T-helper 2 cell treated with Interferon-gamma antibody and Interleukin-4, amounts not matched to agents 100 ng/mL and 5 ng/mL, for 36 hours (primary cell): ENCODE data around the gene ZGPAT. TPM values are rescaled to one million over a fixed set of nuclear protein-coding genes. Genes with fewer than 3 reads are reported as not detected.

Experiments
- intact Hi-C: fragments of 100-400 bp; cut with micrococcal nuclease; formaldehyde crosslinking; loops from one replicate; pipeline ENCODE4 v1.15.1; 2023
- total RNA-seq: library from RNA; stranded (reverse); gene quantifications from 2 replicates; pipeline ENCODE4 v1.2.3, GENCODE V29; 2022

The ZGPAT gene
- total RNA-seq, 1 donor from 2014 or later: 41.6 TPM

- intact Hi-C loops: no loop called here
Observed at GRCh38 chr20:63691711-63692435, 16.0 kb upstream of the ZGPAT start.

DNA sequence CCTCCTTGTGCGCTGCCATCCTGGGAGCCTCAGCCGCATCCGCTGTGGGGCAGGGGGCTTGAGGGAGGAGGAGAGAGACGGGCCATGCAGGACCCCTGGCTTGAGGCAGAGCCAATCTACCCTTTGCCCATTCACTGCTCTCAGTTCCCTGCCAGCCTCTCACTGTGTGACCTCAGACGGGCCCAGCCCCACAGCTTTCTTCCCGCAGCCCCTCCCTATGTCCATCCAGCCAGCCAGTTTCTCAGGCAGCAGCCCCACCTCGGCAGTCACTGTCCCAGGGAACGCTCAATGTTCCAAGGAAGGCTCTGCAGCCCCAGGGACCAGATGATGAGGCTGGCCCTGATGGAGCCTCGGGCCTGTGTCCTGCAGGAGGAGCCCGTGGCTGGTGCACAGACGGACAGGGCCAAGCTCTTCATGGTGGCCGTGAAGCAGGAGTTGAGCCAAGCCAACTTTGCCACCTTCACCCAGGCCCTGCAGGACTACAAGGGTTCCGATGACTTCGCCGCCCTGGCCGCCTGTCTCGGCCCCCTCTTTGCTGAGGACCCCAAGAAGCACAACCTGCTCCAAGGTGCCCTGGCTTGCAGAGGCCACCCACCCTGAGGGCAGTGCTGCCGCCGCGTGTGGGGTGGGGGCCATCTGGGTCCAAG is 15.3 kb upstream of the ZGPAT start:
- intact Hi-C loops: no loop called here

DNA sequence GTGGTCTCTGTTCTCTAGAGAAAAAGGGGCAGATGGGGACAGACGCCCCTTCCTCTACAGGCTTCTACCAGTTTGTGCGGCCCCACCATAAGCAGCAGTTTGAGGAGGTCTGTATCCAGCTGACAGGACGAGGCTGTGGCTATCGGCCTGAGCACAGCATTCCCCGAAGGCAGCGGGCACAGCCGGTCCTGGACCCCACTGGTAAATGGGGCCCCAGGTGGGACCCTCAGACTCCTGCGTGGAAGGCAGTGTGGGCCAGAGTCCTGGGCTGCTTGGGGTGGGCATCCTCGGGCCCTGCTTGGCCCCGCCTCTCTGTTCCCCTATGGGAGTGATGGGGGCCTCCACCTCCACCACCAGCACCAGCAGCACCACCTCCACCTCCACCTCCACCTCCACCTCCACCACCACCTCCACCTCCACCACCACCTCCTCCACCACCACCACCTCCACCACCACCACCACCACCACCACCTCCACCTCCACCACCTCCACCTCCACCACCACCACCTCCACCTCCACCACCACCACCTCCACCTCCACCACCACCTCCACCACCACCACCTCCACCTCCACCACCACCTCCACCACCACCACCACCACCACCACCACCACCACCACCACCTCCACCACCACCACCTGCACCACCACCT is 14.6 kb upstream of the ZGPAT start:
- intact Hi-C loops: no loop called here

DNA sequence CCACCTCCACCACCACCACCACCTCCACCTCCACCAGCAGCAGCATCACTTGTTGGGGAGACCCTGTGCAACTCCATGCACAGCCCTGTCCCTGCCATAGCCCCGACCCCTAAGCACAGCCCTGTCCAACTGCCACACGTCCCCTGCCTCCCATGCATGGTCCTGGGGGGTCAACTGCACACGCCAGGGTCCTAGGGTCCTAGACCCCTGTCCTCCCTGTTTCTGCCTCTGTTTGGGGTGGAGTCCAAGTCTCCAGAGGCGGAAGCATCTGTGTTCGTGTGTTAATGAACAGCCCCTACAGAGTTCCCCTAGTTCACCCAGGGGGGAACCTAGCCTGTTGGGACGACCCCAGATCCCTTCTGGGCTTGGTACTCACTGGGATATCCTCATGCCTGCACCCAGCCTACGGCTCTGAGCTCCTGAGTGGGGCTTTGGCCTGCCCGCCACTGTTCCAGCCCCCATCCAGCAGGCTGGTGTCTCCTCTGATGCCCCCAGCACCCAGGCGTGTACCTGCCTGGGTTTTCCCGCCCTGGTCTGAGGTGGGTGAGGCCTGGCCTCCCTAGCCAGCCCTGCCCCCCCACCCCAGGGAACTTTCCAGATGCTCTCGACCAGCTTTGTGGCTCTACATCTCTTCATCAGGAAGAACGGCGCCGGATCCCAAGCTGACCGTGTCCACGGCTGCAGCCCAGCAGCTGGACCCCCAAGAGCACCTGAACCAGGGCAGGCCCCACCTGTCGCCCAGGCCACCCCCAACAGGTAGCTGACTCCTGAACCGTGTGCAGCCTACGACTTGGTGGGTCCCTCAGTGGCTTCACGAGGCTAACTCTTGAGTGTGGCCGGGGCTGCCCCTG is 13.9 kb upstream of the ZGPAT start:
- intact Hi-C loops: no loop called here

DNA sequence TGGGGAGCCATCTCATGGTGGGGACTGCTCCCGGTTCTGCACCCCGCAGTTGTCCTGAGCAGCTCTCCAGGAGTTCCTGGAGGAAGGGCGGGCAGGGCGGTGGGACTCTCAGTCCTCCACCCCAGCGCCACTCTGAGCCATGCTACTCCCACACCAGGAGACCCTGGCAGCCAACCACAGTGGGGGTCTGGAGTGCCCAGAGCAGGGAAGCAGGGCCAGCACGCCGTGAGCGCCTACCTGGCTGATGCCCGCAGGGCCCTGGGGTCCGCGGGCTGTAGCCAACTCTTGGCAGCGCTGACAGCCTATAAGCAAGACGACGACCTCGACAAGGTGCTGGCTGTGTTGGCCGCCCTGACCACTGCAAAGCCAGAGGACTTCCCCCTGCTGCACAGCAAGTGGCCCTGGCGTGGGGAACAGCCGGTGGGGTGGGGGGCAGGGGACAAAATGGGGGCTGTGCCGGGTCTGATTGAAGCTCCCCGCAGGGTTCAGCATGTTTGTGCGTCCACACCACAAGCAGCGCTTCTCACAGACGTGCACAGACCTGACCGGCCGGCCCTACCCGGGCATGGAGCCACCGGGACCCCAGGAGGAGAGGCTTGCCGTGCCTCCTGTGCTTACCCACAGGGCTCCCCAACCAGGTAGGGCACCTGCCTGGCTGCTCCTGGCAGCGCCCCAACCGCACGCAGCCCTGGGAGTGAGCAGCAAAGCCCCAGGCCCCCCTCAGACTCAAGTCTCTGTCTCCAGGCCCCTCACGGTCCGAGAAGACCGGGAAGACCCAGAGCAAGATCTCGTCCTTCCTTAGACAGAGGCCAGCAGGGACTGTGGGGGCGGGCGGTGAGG is 13.0 kb upstream of the ZGPAT start:
- intact Hi-C loops: no loop called here

- intact Hi-C loops: no loop called here
Observed at GRCh38 chr20:63695424-63696305, 12.2 kb upstream of the ZGPAT start.

GRCh38 chr20:63696306-63696627 is 11.6 kb upstream of the ZGPAT start:
- intact Hi-C loops: no loop called here

DNA sequence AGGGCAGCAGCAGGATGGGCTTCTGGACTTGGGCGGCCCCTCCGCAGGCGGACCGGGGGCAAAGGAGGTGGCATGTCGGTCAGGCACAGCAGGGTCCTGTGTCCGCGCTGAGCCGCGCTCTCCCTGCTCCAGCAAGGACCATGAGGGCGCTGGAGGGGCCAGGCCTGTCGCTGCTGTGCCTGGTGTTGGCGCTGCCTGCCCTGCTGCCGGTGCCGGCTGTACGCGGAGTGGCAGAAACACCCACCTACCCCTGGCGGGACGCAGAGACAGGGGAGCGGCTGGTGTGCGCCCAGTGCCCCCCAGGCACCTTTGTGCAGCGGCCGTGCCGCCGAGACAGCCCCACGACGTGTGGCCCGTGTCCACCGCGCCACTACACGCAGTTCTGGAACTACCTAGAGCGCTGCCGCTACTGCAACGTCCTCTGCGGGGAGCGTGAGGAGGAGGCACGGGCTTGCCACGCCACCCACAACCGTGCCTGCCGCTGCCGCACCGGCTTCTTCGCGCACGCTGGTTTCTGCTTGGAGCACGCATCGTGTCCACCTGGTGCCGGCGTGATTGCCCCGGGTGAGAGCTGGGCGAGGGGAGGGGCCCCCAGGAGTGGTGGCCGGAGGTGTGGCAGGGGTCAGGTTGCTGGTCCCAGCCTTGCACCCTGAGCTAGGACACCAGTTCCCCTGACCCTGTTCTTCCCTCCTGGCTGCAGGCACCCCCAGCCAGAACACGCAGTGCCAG is 11.0 kb upstream of the ZGPAT start, which contains the start of gene TNFRSF6B:
TNFRSF6B (plus strand) TSS at position 25 of the 729 bp plus-strand sequence; CDS start at position 141, 116 bp downstream.
- intact Hi-C loops: no loop called here

DNA sequence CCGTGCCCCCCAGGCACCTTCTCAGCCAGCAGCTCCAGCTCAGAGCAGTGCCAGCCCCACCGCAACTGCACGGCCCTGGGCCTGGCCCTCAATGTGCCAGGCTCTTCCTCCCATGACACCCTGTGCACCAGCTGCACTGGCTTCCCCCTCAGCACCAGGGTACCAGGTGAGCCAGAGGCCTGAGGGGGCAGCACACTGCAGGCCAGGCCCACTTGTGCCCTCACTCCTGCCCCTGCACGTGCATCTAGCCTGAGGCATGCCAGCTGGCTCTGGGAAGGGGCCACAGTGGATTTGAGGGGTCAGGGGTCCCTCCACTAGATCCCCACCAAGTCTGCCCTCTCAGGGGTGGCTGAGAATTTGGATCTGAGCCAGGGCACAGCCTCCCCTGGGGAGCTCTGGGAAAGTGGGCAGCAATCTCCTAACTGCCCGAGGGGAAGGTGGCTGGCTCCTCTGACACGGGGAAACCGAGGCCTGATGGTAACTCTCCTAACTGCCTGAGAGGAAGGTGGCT is 10.4 kb upstream of the ZGPAT start:
- intact Hi-C loops: no loop called here

DNA sequence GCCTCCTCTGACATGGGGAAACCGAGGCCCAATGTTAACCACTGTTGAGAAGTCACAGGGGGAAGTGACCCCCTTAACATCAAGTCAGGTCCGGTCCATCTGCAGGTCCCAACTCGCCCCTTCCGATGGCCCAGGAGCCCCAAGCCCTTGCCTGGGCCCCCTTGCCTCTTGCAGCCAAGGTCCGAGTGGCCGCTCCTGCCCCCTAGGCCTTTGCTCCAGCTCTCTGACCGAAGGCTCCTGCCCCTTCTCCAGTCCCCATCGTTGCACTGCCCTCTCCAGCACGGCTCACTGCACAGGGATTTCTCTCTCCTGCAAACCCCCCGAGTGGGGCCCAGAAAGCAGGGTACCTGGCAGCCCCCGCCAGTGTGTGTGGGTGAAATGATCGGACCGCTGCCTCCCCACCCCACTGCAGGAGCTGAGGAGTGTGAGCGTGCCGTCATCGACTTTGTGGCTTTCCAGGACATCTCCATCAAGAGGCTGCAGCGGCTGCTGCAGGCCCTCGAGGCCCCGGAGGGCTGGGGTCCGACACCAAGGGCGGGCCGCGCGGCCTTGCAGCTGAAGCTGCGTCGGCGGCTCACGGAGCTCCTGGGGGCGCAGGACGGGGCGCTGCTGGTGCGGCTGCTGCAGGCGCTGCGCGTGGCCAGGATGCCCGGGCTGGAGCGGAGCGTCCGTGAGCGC is 9.8 kb upstream of the ZGPAT start:
- intact Hi-C loops: no loop called here

GRCh38 chr20:63698739-63699465 is 8.9 kb upstream of the ZGPAT start:
- intact Hi-C loops: no loop called here

DNA sequence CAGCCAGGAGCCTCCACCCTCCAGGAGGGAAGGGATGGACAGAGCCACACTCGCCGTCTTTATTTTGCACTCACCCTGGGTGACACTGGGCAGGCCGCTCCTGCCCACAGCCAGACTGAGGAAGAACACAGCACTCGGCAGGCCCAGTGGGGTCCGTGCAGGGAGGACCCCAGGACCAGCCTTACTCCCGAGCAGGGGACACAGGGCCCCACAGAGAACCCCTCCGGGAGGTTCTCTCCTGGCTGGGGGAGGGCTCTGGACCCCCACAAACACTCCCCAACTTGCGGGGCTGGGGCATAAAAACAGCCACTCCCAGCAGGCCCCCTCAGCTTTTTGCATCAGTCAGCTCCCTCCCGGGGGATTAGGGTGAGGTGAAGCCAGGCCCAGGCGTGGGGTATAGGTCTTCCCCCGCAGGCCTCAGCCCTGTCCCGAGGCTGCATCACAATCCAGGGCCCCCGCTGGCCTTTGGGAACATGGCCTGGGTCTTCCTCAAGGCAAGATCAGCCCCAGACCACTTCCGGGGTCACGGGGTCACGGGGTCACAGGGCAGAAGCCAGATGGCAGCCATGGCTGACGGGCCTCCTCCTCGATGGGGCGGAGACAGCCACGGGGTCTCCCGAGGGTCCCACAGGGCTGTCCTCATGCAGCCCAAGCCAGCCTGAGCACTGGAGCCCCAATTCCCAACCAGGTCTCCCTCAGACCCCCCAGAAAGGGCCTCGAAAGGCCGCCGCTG is 8.2 kb upstream of the ZGPAT start:
- intact Hi-C loops: no loop called here

DNA sequence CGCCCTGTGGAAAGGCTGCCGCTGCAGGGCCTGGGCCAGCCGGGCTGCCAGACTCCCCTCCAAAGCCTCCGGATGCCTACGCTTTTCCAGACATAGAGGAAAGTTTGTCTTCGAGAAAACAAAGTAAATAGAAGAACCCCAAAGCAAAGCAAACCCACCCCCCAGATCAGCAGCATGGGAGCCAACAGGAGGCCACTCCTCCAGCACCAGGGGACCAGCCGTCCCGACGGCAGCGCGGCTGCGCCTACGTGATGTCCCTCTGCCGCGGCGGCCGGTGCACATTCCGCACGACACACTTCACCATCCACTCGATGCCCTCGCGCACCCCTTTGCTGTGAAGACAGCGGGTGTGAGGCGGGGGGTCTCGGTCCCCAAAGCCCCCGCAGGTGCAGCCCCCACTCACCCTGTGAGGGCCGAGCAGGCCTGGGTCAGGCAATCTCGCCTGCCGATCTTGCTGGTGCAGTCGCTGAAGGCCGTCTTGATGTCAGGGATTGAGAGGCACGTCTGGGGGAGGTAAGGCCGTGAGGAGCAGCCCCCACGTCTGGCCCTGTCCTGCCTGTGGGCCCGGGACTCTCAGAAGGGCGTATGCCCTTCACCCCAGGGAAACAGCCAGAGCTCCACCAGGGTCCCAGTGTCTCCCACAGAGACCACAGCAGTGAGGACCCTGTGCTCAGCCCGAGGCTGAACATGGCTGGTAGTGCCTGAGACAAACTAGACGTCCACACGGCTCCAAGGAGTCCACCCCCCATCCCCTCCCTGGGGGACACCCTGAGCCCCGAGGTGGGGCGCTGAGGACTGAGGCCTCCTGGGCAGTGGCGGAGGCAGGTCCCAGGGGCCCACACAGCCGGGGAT is 7.4 kb upstream of the ZGPAT start:
- intact Hi-C loops: no loop called here

GRCh38 chr20:63701051-63701328 is 6.8 kb upstream of the ZGPAT start:
- intact Hi-C loops: no loop called here

DNA sequence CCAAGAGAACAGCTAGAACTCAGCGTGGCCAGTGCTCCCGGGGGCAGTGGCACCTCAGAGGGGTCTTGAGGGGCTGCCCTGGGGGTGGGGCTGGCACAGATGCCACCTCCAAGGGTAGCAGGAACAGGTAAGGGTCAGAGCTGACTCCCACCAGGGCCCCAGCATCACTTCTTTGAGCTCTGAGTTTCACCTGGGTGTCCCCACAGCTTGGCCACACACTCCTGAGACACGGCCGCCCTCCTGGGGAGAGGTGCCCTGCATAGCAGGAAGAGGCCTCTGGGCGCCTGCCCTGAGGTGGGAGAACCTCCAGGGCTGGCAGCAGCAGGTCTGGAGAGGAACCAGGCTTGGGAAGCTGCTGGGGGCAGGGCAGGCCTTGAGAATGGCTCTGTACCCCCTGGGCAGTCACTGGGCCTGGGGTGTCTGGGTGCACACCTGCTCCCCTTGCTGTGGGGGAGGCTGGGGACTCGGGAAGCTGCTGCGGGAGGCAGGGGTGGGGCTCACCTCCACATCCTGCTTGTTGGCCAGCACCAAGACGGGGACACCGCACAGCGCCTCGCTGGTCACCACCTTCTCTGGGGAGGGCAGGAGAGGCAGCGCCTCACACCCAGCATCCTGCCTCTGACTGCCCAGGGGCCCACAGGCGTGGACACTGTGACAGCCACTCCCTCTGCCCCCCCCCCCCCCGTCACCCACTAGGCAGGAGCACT is 6.4 kb upstream of the ZGPAT start:
- intact Hi-C loops: no loop called here
